Activated CD8-positive, alpha-beta memory T cell treated with anti-CD3 and anti-CD28 coated beads, Interleukin-2, amount 50 U/mL, for 24 hours (primary cell): ENCODE data around the gene KCNQ1.

Experiments used
- DNase-seq: peaks from one replicate; pipeline ENCODE4 v3.0.0-alpha.2; 2020; ENCODE audit errors: extremely low read depth

KCNQ1 gene

GRCh38 chr11:2685566-2686359 lies 241.0 kb downstream of the KCNQ1 start:
- DNase-seq: no peak

GRCh38 chr11:2686360-2687222 lies 241.8 kb downstream of the KCNQ1 start:
- DNase-seq: no peak

GRCh38 chr11:2687223-2687530 lies 242.4 kb downstream of the KCNQ1 start:
- no peak for DNase-seq

- no peak for DNase-seq
Observed at GRCh38 chr11:2687782-2688191, 243.0 kb downstream of the KCNQ1 start.

GRCh38 chr11:2688381-2689231 lies 243.8 kb downstream of the KCNQ1 start:
- no peak for DNase-seq

GRCh38 chr11:2689651-2690575 lies 245.1 kb downstream of the KCNQ1 start:
- DNase-seq: no peak

- no peak for DNase-seq
Observed at GRCh38 chr11:2690596-2691354, 246.0 kb downstream of the KCNQ1 start.

- no peak for DNase-seq
Observed at GRCh38 chr11:2691355-2691761, 246.6 kb downstream of the KCNQ1 start.

GRCh38 chr11:2691991-2692875 lies 247.4 kb downstream of the KCNQ1 start:
- no peak for DNase-seq

- no peak for DNase-seq
Observed at GRCh38 chr11:2693271-2694261, 248.8 kb downstream of the KCNQ1 start.

- no peak for DNase-seq
Observed at GRCh38 chr11:2694495-2694894, 249.7 kb downstream of the KCNQ1 start.

- no peak for DNase-seq
Observed at GRCh38 chr11:2694995-2695939, 250.5 kb downstream of the KCNQ1 start.

GRCh38 chr11:2696455-2696854 lies 251.6 kb downstream of the KCNQ1 start:
- DNase-seq: no peak

- DNase-seq: no peak
Observed at GRCh38 chr11:2697866-2698265, 253.1 kb downstream of the KCNQ1 start.

GRCh38 chr11:2698386-2699184 lies 253.8 kb downstream of the KCNQ1 start:
- DNase-seq: no peak

- DNase-seq: no peak
Observed at GRCh38 chr11:2699185-2699530, 254.3 kb downstream of the KCNQ1 start.
